Esophagus squamous epithelium (tissue), 5 donors: Measurements from ENCODE around the gene DGLUCY. TPM values are rescaled to one million over a fixed set of nuclear protein-coding genes. Genes with fewer than 3 reads are reported as not detected.
"Not testable (repeated sequence)": the region's sequence is repeated elsewhere in the genome, so short reads cannot be mapped to it uniquely, and the experiment has no call there.

ENCODE experiments used
- DNase-seq: peaks from one replicate; lab custom pipeline; 2025; lab: John Stamatoyannopoulos, UW
- H3K27ac ChIP-seq, 4 donors: fragments of 200-600 bp; sonication (generic); one replicate each; pipeline ENCODE4 v1.5.1; 2016 to 2019; ENCODE audit warnings: mild to moderate bottlenecking in 1 of 4
- H3K27me3 ChIP-seq, 4 donors: fragments of 200-600 bp; sonication (generic); 1 replicate in 3 of 4; 2 replicates in 1 of 4; pipeline versions ENCODE4 v1.5.1 to v1.6.0; 2017 to 2021; ENCODE audit warnings: antibody characterized with exemption in 1 of 4
- H3K36me3 ChIP-seq, 3 donors: fragments of 200-600 bp; sonication (generic); one replicate each; pipeline ENCODE4 v1.5.1; 2016 to 2019
- H3K4me1 ChIP-seq, 3 donors: fragments of 200-600 bp; sonication (generic); one replicate each; pipeline ENCODE4 v1.5.1; 2017 to 2019
- H3K4me3 ChIP-seq, 4 donors: fragments of 200-600 bp; sonication (generic); 1 replicate in 3 of 4; 2 replicates in 1 of 4; pipeline ENCODE4 v1.5.1; 2016 to 2019; ENCODE audit warnings: mild to moderate bottlenecking in 2 of 4, moderate library complexity in 1 of 4
- H3K9me3 ChIP-seq, 3 donors: fragments of 200-600 bp; sonication (generic); one replicate each; pipeline ENCODE4 v1.5.1; 2016 to 2019
- CTCF ChIP-seq, 6 experiments: fragments of 450-650 bp in 4 of 6; fragments of 200-600 bp in 2 of 6; sonication (generic) in 2 of 6; IDR thresholded peaks; one replicate each; pipeline ENCODE4 v1.5.1; 2016 to 2019; ENCODE audit warnings: antibody characterized with exemption in 6 of 6, mild to moderate bottlenecking in 4 of 6, moderate library complexity in 4 of 6
- POLR2A ChIP-seq, 4 donors: fragments of 450-650 bp; IDR thresholded peaks; one replicate each; pipeline ENCODE4 v1.6.1; 2017; ENCODE audit warnings: antibody characterized with exemption in 4 of 4, mild to moderate bottlenecking in 4 of 4, moderate library complexity in 3 of 4
- WGBS, 2 donors: methylation state at CpG; one replicate each; pipeline ENCODE4 v1.1.5; 2018; 5-methylcytosine and 5-hydroxymethylcytosine counted together
- intact Hi-C: fragments of 100-400 bp; cut with DNase I; formaldehyde crosslinking; loops from one replicate; pipeline ENCODE4 v1.15.0; 2022
- total RNA-seq, 4 donors: library from RNA; depleted of rRNA; stranded (reverse); fragments of >200 nt; gene quantifications; one replicate each; pipeline ENCODE4 v1.1.0, GENCODE V29; 2016
- donor health status: DM: yes; HTN: yes; CAD: no.

DGLUCY gene
- total RNA-seq, 4 donors from 2014 or later: 32.6 to 51.3 (median 38.9) TPM

- DNase-seq: no peak
- WGBS, 2 donors: 72 to 100% methylated on average over 2 to 5 of the region's 5 CpGs
- TF ChIP-seq CTCF (IDR thresholded peaks at IDR 0.05) (no peak), POLR2A (IDR thresholded peaks at IDR 0.05) (no peak)
- peak overlapping the region in 1 of 4 donors; percentile 79 for H3K27ac ChIP-seq
- H3K27me3 ChIP-seq: no peaks in the 10 kb centered on the region
- H3K4me1 ChIP-seq: peaks cover 4 to 21% (median 12%) of the 10 kb centered on the region in 3 donors
- H3K9me3 ChIP-seq: no peaks in the 10 kb centered on the region
- intact Hi-C loops: no loop called here
- no peak overlapping the region for H3K4me3 ChIP-seq
- no peaks in the 10 kb centered on the region for H3K36me3 ChIP-seq
Observed at GRCh38 chr14:91088585-91089235, 25.2 kb upstream of the DGLUCY start.

- H3K9me3 ChIP-seq: no peaks in the 10 kb centered on the region
- intact Hi-C loops: no loop called here
- no peaks in the 10 kb centered on the region for H3K27me3 ChIP-seq
- H3K4me3 ChIP-seq: no peak overlapping the region
- 78 to 79% methylated on average over 6 to 7 of the region's 7 CpGs for WGBS, 2 donors
- no peak overlapping the region for H3K27ac ChIP-seq
- DNase-seq: no peak
- TF ChIP-seq POLR2A (IDR thresholded peaks at IDR 0.05) (no peak), CTCF (IDR thresholded peaks at IDR 0.05) (no peak)
- peaks cover 4 to 21% (median 12%) of the 10 kb centered on the region in 3 donors for H3K4me1 ChIP-seq
- H3K36me3 ChIP-seq: no peaks in the 10 kb centered on the region
Observed at GRCh38 chr14:91089958-91090535, 23.8 kb upstream of the DGLUCY start.

- no peak for DNase-seq
- TF ChIP-seq CTCF (IDR thresholded peaks at IDR 0.05) (no peak), POLR2A (IDR thresholded peaks at IDR 0.05) (no peak)
- H3K36me3 ChIP-seq: no peaks in the 10 kb centered on the region
- WGBS, 2 donors: 92 to 100% methylated on average over 1 of the region's 1 CpG
- no peak overlapping the region for H3K4me3 ChIP-seq
- H3K27ac ChIP-seq: no peak overlapping the region
- H3K27me3 ChIP-seq: no peaks in the 10 kb centered on the region
- no peaks in the 10 kb centered on the region for H3K9me3 ChIP-seq
- intact Hi-C loops: no loop called here
- H3K4me1 ChIP-seq: peaks cover 4 to 21% (median 12%) of the 10 kb centered on the region in 3 donors
Observed at GRCh38 chr14:91090743-91091142, 23.1 kb upstream of the DGLUCY start.

GRCh38 chr14:91092073-91092472 lies 21.8 kb upstream of the DGLUCY start:
- WGBS, 2 donors: 63 to 65% methylated on average over 3 of the region's 3 CpGs
- intact Hi-C loops: no loop called here
- Histone ChIP-seq H3K9me3 (no peaks in the 10 kb centered on the region), H3K27me3 (no peaks in the 10 kb centered on the region), H3K27ac (no peak overlapping the region), H3K36me3 (no peaks in the 10 kb centered on the region), H3K4me1 (peaks cover 4 to 15% (median 8%) of the 10 kb centered on the region in 3 donors), H3K4me3 (no peak overlapping the region)
- no peak for TF ChIP-seq POLR2A (IDR thresholded peaks at IDR 0.05)
- TF ChIP-seq CTCF (IDR thresholded peaks at IDR 0.05): no peak
- no peak for DNase-seq

- H3K4me1 ChIP-seq, DNase-seq, H3K36me3 ChIP-seq, intact Hi-C loops, H3K4me3 ChIP-seq, H3K27me3 ChIP-seq, H3K9me3 ChIP-seq, H3K27ac ChIP-seq: not testable (repeated sequence)
- 85 to 88% methylated on average over 10 to 12 of the region's 14 CpGs for WGBS, 2 donors
Observed at GRCh38 chr14:91093743-91094472, 20.0 kb upstream of the DGLUCY start.
